MM.1S (cell line): ENCODE data around the gene NSD1.

Experiments
- EZH2 ChIP-seq: fragments of 300-600 bp; sonication (generic); optimal IDR thresholded peaks from 2 replicates; pipeline ENCODE3; 2017; ENCODE audit warnings: low read depth, mild to moderate bottlenecking, antibody characterized with exemption, low read length, mixed read lengths
- EZH2phosphoT487 ChIP-seq: fragments of 300-600 bp; sonication (generic); IDR thresholded peaks from 2 replicates; pipeline ENCODE4 v1.6.1; 2018; ENCODE audit warnings: antibody characterized with exemption, low read length
- TF ChIP-seq, protein P1 (sequence below): fragments of 300-600 bp; sonication (generic); IDR thresholded peaks from 2 replicates; pipeline ENCODE4 v1.5.1; 2016; ENCODE audit warnings: antibody characterized with exemption, low read length, mixed read lengths

DNA sequence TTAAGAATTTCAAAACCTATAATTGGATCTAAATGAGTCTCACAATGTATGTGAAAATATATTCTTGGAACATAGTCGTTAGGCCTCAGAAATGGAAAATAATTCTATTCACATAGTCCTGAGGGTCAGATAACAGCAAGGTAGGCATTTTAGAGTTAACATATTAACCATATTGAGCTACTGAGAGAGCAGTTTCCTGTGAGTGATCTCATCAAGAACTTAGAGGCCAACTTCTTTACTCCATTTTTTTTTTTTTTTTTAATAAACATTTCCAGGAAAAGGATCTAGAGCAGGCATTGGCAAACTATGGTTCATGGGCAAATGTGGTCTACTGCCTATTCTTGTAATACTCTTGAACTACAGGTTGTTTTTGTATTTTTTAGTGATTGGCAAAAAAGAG lies 143.3 kb downstream of the NSD1 start:
- TF ChIP-seq, protein P1, sequence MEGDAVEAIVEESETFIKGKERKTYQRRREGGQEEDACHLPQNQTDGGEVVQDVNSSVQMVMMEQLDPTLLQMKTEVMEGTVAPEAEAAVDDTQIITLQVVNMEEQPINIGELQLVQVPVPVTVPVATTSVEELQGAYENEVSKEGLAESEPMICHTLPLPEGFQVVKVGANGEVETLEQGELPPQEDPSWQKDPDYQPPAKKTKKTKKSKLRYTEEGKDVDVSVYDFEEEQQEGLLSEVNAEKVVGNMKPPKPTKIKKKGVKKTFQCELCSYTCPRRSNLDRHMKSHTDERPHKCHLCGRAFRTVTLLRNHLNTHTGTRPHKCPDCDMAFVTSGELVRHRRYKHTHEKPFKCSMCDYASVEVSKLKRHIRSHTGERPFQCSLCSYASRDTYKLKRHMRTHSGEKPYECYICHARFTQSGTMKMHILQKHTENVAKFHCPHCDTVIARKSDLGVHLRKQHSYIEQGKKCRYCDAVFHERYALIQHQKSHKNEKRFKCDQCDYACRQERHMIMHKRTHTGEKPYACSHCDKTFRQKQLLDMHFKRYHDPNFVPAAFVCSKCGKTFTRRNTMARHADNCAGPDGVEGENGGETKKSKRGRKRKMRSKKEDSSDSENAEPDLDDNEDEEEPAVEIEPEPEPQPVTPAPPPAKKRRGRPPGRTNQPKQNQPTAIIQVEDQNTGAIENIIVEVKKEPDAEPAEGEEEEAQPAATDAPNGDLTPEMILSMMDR: no peak
- TF ChIP-seq EZH2 (no peak), EZH2phosphoT487 (no peak)
